GM12878 (cell line): ENCODE data around the gene TSC22D4. TPM values are rescaled to one million over a fixed set of nuclear protein-coding genes. Genes with fewer than 3 reads are reported as not detected.

Experiments used
- BACH1 ChIP-seq: fragments of 450-650 bp; IDR thresholded peaks from 2 replicates; pipeline ENCODE4 v1.6.1; 2017; ENCODE audit warnings: mild to moderate bottlenecking, borderline replicate concordance
- BCL11A ChIP-seq: IDR thresholded peaks from 2 replicates; pipeline ENCODE4 v1.6.1; 2011; ENCODE audit warnings: low read depth, low read length
- EGR1 ChIP-seq, 2 experiments: IDR thresholded peaks; 1 replicate in 1 of 2; 2 replicates in 1 of 2; pipeline ENCODE4 v1.6.1; 2011 to 2012; ENCODE audit warnings: low read depth in 2 of 2, low read length in 2 of 2, borderline replicate concordance in 1 of 2, mild to moderate bottlenecking in 1 of 2, moderate library complexity in 1 of 2
- EZH2 ChIP-seq: IDR thresholded peaks from 2 replicates; pipeline ENCODE4 v1.6.1; 2012; ENCODE audit warnings: low read depth, mild to moderate bottlenecking, control low read depth, inconsistent platforms, low read length, borderline replicate concordance; ENCODE audit not compliant: control insufficient read depth
- HDAC6 ChIP-seq: fragments of 200-600 bp; sonication (generic); IDR thresholded peaks from one replicate; pipeline ENCODE4 v1.8.0; 2017; ENCODE audit warnings: antibody characterized with exemption; ENCODE audit not compliant: unreplicated experiment
- IRF4 ChIP-seq: IDR thresholded peaks from 2 replicates; pipeline ENCODE4 v1.6.1; 2011; ENCODE audit warnings: low read depth, low read length
- PAX5 ChIP-seq: IDR thresholded peaks from 2 replicates; pipeline ENCODE4 v1.6.1; 2011; ENCODE audit warnings: low read depth, low read length, borderline replicate concordance
- PML ChIP-seq: IDR thresholded peaks from 2 replicates; pipeline ENCODE4 v1.6.1; 2012; ENCODE audit warnings: low read length, inconsistent platforms
- POLR2AphosphoS5 ChIP-seq: IDR thresholded peaks from 2 replicates; pipeline ENCODE4 v1.6.1; 2011; ENCODE audit warnings: mild to moderate bottlenecking, low read length, inconsistent platforms
- RAD51 ChIP-seq: fragments of 450-650 bp; IDR thresholded peaks from 2 replicates; pipeline ENCODE4 v1.6.1; 2016; ENCODE audit warnings: moderate library complexity, mild to moderate bottlenecking, inconsistent platforms
- SUPT20H ChIP-seq: IDR thresholded peaks from 2 replicates; pipeline ENCODE4 v1.6.1; 2011; ENCODE audit warnings: low read depth, mild to moderate bottlenecking, low read length, moderate library complexity, borderline replicate concordance; ENCODE audit not compliant: control insufficient read depth
- TAF1 ChIP-seq: IDR thresholded peaks from 2 replicates; pipeline ENCODE4 v1.6.1; 2011; ENCODE audit warnings: mild to moderate bottlenecking, low read depth, low read length, borderline replicate concordance
- TARDBP ChIP-seq: IDR thresholded peaks from 2 replicates; pipeline ENCODE4 v1.6.1; 2016; ENCODE audit warnings: borderline replicate concordance
- YY1 ChIP-seq: IDR thresholded peaks from 2 replicates; pipeline ENCODE4 v1.6.1; 2011; ENCODE audit warnings: low read depth, mild to moderate bottlenecking, low read length
- ZNF274 ChIP-seq: IDR thresholded peaks from one replicate; pipeline ENCODE4 v1.8.0; 2011; ENCODE audit not compliant: insufficient read length, insufficient read depth
- ZNF384 ChIP-seq: IDR thresholded peaks from 2 replicates; pipeline ENCODE4 v1.6.1; 2012; ENCODE audit warnings: low read depth, mild to moderate bottlenecking, low read length, improper control_type of control experiment, borderline replicate concordance
- polyA plus RNA-seq, 11 experiments: library from polyadenylated mRNA; depleted of rRNA in 4 of 11; unstranded in 6 of 11; stranded (reverse) in 5 of 11; fragments of >200 nt; fragmentation: Nextera tagmentation in 4 of 11; fragmentation: Illumina TruSeq in 1 of 11; extraction: Ambion mirVana in 4 of 11; extraction: Trizol in 1 of 11; gene quantifications; 1 replicate in 1 of 11; 2 replicates in 10 of 11; pipeline versions ENCODE4 v1.2.1 to v1.2.3, GENCODE V29; 2011 to 2016; ENCODE audit warnings: inconsistent platforms in 2 of 11, missing spikeins in 2 of 11, low read depth in 1 of 11
- total RNA-seq, 4 experiments: library from RNA; depleted of rRNA in 3 of 4; stranded (reverse); fragments of >200 nt in 3 of 4; fragmentation: Illumina TruSeq in 1 of 4; extraction: Trizol in 1 of 4; gene quantifications; 2 replicates each; pipeline versions ENCODE4 v1.2.1 to v1.2.3, GENCODE V29; 2013 to 2021
- TF ChIP-seq, protein P1 (sequence below): fragments of 450-650 bp; IDR thresholded peaks from 2 replicates; pipeline ENCODE4 v1.6.1; 2017; ENCODE audit warnings: low read depth, mild to moderate bottlenecking, moderate library complexity
- TF ChIP-seq, protein P2 (sequence below): fragments of 450-650 bp; IDR thresholded peaks from 2 replicates; pipeline ENCODE4 v1.6.1; 2017; ENCODE audit warnings: mild to moderate bottlenecking, moderate library complexity
- TF ChIP-seq, protein P3 (sequence below): fragments of 450-650 bp; formaldehyde crosslinking; IDR thresholded peaks from 2 replicates; pipeline ENCODE4 v1.4.0; 2022; ENCODE audit warnings: mild to moderate bottlenecking, moderate library complexity
- TF ChIP-seq, protein P4 (sequence below): IDR thresholded peaks from 2 replicates; pipeline ENCODE4 v1.6.1; 2011; ENCODE audit warnings: mild to moderate bottlenecking, low read depth, low read length, moderate library complexity; ENCODE audit not compliant: insufficient replicate concordance

TSC22D4 gene
- total and polyA plus RNA-seq, 10 of the 15 experiments (the other 5 are each of a cell fraction or from before 2014, with no cell fraction given): 0.50 to 65.7 (median 24.4) TPM

DNA sequence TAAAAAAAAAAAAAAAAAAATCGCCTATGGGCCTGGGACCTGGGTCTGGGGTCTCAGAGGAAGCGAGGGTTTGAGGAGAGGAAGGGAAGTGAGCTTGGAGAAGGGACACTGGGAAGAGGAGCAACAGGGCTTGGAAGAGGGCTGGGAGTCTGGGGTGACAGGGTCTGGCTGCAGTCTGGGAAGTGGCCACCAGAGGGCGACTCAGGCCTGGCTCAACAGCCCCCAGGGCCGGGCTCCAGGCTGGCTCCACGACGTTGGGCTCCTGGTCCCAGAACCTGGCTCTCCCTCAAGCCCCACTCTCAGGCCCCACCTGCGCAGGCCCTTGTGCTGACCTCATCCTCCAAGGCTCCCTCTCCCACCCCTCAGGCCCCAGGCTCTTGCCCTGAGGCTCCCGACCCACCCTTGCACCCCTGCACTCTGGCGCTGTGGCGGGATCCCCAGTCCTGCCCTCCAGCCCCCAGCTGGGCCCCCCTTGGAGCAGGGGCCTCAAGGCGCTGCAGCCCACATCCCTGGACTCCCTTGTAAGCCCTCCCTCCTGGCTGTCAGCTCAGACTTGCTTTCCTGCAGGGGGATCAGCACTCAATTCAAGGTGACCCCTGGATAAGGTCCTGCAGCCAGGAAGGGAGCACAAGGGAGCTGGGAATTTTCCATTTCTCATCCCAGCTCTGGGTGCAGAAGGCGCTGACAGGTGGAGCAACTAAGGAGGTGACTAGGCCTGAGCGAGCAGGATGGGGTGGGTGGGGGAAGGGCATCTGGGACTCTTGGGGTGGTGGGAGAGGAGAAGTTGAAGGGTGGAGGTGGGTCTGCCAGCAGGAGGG, 9.6 kb downstream of the TSC22D4 start (continued):
- TF ChIP-seq YY1: peak; percentile 55; the same call in 1 of the 2 replicates
- no peak for TF ChIP-seq RAD51
- TF ChIP-seq EZH2: no peak
- 0 out of 2 replicates have a peak, but pooled peaks have one; percentile 16 for TF ChIP-seq IRF4
- no peak for TF ChIP-seq PAX5
- TF ChIP-seq, protein P1, sequence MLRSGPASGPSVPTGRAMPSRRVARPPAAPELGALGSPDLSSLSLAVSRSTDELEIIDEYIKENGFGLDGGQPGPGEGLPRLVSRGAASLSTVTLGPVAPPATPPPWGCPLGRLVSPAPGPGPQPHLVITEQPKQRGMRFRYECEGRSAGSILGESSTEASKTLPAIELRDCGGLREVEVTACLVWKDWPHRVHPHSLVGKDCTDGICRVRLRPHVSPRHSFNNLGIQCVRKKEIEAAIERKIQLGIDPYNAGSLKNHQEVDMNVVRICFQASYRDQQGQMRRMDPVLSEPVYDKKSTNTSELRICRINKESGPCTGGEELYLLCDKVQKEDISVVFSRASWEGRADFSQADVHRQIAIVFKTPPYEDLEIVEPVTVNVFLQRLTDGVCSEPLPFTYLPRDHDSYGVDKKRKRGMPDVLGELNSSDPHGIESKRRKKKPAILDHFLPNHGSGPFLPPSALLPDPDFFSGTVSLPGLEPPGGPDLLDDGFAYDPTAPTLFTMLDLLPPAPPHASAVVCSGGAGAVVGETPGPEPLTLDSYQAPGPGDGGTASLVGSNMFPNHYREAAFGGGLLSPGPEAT: no peak
- no peak for TF ChIP-seq TAF1
- no peak for TF ChIP-seq TARDBP
- no peak for TF ChIP-seq ZNF384
- peak; percentile 54; the same call in 1 of the 2 replicates for TF ChIP-seq BACH1
- TF ChIP-seq, protein P2, sequence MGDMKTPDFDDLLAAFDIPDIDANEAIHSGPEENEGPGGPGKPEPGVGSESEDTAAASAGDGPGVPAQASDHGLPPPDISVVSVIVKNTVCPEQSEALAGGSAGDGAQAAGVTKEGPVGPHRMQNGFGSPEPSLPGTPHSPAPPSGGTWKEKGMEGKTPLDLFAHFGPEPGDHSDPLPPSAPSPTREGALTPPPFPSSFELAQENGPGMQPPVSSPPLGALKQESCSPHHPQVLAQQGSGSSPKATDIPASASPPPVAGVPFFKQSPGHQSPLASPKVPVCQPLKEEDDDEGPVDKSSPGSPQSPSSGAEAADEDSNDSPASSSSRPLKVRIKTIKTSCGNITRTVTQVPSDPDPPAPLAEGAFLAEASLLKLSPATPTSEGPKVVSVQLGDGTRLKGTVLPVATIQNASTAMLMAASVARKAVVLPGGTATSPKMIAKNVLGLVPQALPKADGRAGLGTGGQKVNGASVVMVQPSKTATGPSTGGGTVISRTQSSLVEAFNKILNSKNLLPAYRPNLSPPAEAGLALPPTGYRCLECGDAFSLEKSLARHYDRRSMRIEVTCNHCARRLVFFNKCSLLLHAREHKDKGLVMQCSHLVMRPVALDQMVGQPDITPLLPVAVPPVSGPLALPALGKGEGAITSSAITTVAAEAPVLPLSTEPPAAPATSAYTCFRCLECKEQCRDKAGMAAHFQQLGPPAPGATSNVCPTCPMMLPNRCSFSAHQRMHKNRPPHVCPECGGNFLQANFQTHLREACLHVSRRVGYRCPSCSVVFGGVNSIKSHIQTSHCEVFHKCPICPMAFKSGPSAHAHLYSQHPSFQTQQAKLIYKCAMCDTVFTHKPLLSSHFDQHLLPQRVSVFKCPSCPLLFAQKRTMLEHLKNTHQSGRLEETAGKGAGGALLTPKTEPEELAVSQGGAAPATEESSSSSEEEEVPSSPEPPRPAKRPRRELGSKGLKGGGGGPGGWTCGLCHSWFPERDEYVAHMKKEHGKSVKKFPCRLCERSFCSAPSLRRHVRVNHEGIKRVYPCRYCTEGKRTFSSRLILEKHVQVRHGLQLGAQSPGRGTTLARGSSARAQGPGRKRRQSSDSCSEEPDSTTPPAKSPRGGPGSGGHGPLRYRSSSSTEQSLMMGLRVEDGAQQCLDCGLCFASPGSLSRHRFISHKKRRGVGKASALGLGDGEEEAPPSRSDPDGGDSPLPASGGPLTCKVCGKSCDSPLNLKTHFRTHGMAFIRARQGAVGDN: no peak
- no peak for TF ChIP-seq HDAC6
- TF ChIP-seq SUPT20H: no peak
- TF ChIP-seq, protein P3, sequence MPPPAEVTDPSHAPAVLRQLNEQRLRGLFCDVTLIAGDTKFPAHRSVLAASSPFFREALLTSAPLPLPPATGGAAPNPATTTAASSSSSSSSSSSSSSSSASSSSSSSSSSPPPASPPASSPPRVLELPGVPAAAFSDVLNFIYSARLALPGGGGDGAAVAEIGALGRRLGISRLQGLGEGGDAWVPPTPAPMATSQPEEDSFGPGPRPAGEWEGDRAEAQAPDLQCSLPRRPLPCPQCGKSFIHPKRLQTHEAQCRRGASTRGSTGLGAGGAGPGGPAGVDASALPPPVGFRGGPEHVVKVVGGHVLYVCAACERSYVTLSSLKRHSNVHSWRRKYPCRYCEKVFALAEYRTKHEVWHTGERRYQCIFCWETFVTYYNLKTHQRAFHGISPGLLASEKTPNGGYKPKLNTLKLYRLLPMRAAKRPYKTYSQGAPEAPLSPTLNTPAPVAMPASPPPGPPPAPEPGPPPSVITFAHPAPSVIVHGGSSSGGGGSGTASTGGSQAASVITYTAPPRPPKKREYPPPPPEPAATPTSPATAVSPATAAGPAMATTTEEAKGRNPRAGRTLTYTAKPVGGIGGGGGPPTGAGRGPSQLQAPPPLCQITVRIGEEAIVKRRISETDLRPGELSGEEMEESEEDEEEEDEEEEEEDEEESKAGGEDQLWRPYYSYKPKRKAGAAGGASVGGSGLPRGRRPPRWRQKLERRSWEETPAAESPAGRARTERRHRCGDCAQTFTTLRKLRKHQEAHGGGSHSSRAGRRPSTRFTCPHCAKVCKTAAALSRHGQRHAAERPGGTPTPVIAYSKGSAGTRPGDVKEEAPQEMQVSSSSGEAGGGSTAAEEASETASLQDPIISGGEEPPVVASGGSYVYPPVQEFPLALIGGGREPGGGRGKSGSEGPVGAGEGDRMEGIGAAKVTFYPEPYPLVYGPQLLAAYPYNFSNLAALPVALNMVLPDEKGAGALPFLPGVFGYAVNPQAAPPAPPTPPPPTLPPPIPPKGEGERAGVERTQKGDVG (CRISPR knock-in tag): no peak
- no peak for TF ChIP-seq EGR1 (IDR thresholded peaks at IDR 0.05; ENCODE audit: borderline replicate concordance in 1 of 2, low read depth in 2 of 2, low read length in 2 of 2)
- no peak for TF ChIP-seq BCL11A
- peak; percentile 25; the same call in 1 of the 2 replicates for TF ChIP-seq POLR2AphosphoS5
- no peak for TF ChIP-seq ZNF274
- TF ChIP-seq, protein P4, sequence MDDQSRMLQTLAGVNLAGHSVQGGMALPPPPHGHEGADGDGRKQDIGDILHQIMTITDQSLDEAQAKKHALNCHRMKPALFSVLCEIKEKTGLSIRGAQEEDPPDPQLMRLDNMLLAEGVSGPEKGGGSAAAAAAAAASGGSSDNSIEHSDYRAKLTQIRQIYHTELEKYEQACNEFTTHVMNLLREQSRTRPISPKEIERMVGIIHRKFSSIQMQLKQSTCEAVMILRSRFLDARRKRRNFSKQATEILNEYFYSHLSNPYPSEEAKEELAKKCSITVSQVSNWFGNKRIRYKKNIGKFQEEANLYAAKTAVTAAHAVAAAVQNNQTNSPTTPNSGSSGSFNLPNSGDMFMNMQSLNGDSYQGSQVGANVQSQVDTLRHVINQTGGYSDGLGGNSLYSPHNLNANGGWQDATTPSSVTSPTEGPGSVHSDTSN: no peak
- no peak for TF ChIP-seq PML
